SJCRH30 (cell line): ENCODE results near the gene PRDX5. TPM values are rescaled to one million over a fixed set of nuclear protein-coding genes. Genes with fewer than 3 reads are reported as not detected.

ENCODE experiments used
- DNase-seq, 2 experiments: peaks; one replicate each; pipeline ENCODE4 v3.0.0-alpha.2; 2015 to 2020
- H3K27ac ChIP-seq: fragments of 250-450 bp; sonication (Bioruptor Pico); 2 replicates; pipeline ENCODE4 v1.5.1; 2020; ENCODE audit warnings: mild to moderate bottlenecking, moderate library complexity
- H3K27me3 ChIP-seq: fragments of 250-450 bp; sonication (Bioruptor Pico); 2 replicates; pipeline ENCODE4 v1.5.1; 2020; ENCODE audit warnings: mild to moderate bottlenecking, moderate library complexity
- H3K36me3 ChIP-seq: fragments of 250-450 bp; sonication (Bioruptor Pico); 2 replicates; pipeline ENCODE4 v1.5.1; 2020; ENCODE audit warnings: mild to moderate bottlenecking, moderate library complexity
- H3K4me1 ChIP-seq: fragments of 250-450 bp; sonication (Bioruptor Pico); 2 replicates; pipeline ENCODE4 v1.5.1; 2020; ENCODE audit warnings: mild to moderate bottlenecking, moderate library complexity
- H3K4me3 ChIP-seq: fragments of 250-450 bp; sonication (Bioruptor Pico); 2 replicates; pipeline ENCODE4 v1.5.1; 2020; ENCODE audit warnings: mild to moderate bottlenecking, moderate library complexity
- H3K9me3 ChIP-seq: fragments of 250-450 bp; sonication (Bioruptor Pico); replicated peaks from 2 replicates; pipeline ENCODE4 v1.5.1; 2020; ENCODE audit warnings: mild to moderate bottlenecking, moderate library complexity
- total RNA-seq: library from RNA; depleted of rRNA; stranded (reverse); fragments of >200 nt; shearing (Covaris generic); gene quantifications from 2 replicates; pipeline ENCODE4 v1.2.3, GENCODE V29; 2014; rRNA removed

PRDX5 gene
- total RNA-seq = 105 and 130 TPM in 2 replicates

DNA sequence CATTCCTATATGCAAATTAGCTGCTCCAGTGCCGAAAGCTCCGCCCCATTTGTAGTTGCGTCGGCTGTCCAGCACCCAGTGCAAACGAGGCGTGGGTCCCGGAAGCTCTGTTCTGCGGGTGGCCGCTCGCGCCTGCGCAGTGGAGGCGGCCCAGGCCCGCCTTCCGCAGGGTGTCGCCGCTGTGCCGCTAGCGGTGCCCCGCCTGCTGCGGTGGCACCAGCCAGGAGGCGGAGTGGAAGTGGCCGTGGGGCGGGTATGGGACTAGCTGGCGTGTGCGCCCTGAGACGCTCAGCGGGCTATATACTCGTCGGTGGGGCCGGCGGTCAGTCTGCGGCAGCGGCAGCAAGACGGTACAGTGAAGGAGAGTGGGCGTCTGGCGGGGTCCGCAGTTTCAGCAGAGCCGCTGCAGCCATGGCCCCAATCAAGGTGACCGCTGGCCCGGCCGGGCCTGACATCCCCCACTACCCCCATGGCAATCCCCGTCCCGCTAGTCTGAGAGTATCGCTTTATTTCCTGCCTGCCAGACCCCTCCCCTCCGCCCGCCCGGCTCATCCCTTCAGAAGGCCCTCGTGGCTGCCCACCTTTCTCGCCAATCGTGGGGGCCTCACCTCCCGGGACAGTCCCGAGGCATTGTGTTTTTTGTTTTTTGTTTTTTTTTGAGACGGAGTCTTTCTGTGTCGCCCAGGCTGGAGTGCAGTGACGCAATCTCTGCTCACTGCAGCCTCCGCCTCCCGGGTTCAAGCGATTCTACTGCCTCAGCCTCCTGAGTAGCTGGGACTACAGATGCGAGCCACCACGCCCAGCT lies at the start of gene PRDX5:
Gene PRDX5 (plus strand): TSS at position 161 of the 805 bp plus-strand sequence. CDS start 95 bp downstream, at position 256.
- peak; percentile 95 for DNase-seq
- peaks cover 2% of the 10 kb centered on the region; the same call in 1 of the 2 replicates for H3K36me3 ChIP-seq
- H3K4me3 ChIP-seq = peak within 1 kb of the TSS; percentile 68
- H3K27me3 ChIP-seq = no peaks in the 10 kb centered on the region
- no peaks in the 10 kb centered on the region for H3K4me1 ChIP-seq
- H3K27ac ChIP-seq = peak within 1 kb of the TSS; percentile 71
- no peaks in the 10 kb centered on the region for H3K9me3 ChIP-seq

DNA sequence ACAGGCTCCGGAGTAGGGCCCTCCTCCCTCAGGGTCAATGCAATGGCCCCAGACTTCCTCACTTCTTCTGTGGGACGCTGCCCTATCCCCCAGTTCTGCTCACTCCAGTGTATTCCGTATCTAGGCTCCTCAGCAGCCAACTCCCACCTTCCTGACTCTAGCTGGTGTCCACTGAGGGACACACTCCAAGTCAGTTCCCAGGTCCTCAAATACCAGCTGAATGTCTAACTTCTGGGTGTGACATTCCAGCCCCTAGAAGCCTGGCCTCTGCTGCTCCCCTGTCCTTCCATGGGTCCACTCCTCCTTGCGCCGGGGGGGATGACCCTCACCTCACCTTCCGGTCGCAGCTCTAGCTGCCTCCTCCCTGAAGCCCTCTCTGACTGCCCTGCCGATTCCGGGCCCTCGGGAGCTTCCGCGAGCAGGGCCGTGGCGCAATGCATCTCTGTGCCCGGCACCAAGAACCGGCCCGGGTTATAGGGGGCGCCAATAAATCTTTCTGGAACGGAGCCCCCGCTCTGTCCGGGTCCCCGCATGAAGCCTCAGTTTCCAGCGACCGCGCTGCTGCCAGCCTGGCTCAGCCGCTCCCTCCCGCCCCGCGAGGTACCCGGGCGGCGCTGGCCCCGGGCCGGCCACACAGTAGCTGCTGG lies 48.9 kb upstream of the PRDX5 start:
- H3K27me3 ChIP-seq = no peaks in the 10 kb centered on the region
- DNase-seq = peak; percentile 38 to 46
- no peaks in the 10 kb centered on the region; the same call in 1 of the 2 replicates for H3K4me1 ChIP-seq
- peaks cover 13% of the 10 kb centered on the region; the same call in 1 of the 2 replicates for H3K36me3 ChIP-seq
- peak overlapping the region; percentile 84 for H3K27ac ChIP-seq
- H3K4me3 ChIP-seq = peak overlapping the region; percentile 70
- no peaks in the 10 kb centered on the region for H3K9me3 ChIP-seq

DNA sequence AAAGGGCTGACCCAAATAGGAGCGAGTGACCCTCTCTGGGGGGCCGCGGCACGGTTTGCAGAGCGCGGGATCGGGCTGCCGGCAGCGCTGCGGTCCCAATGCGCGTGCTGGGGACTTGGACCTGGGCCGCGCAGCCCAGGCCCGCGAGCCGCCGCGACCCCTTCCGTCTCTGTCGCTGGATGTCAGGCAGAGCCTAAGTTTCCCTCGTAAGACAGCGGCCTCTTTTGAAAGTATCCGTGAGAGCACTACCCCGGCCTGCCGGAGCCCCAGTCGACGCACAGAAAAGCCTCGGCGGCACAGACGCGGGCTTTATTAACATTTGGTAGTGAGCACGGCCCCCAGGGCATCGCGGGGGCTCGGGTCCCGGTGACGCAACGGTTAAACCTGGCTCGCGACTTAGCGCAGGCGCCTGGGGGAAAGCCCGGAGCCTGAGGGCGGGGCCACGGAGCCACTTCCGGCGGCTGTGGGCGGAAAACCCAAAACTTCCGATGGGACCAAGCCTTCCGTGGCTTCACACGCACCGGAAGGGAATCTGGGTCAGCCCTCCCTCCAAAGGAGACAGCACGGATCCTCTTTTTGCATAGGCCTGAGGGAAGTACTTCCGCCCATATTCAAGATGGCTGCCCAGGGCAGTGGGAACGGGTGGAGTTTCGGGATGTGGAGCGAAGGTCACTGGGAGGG lies 48.2 kb upstream of the PRDX5 start:
- H3K27me3 ChIP-seq = no peaks in the 10 kb centered on the region
- H3K4me3 ChIP-seq = peak overlapping the region; percentile 70
- peak; percentile 98 to 99 for DNase-seq
- peaks cover 10% of the 10 kb centered on the region; the same call in 1 of the 2 replicates for H3K36me3 ChIP-seq
- H3K27ac ChIP-seq = peak overlapping the region; percentile 84
- no peaks in the 10 kb centered on the region; the same call in 1 of the 2 replicates for H3K4me1 ChIP-seq
- no peaks in the 10 kb centered on the region for H3K9me3 ChIP-seq

DNA sequence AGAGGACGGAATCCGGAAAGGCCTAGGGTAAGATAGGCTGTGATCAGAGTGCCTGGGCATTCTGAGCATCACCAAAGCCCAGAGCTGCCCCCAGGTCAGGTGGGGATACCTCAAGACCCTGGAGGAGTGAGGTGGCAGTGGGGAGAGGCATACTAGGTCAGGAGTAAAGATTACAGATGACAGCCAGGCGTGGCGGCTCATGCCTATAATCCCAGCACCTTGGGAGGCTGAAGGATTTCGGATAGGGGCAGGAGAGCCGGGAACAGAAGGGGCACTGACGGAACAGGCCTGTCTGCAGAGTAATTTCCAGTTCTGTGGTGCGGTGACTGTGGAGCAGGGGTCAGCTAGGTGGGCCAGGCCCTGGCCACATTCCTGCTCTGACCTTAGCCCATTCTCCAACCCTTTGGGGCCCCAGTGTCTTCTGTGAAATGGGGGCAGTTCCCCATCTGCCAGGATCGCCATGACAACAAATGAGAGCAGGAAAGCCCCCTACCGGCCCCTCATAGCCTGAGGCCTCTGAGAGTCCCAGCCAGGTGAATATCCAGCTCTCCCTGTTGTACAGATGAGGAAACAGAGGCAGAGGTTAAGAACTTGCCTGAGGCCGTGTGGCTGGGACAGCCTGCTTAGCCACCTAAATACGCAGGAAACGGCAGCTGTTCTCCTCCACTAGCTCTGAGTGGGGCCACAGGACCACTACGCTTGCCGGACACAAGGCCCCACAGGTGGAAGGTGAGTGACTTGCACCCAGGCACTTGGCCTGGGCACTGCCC lies 42.7 kb upstream of the PRDX5 start:
- no peaks in the 10 kb centered on the region for H3K9me3 ChIP-seq
- no peaks in the 10 kb centered on the region for H3K4me1 ChIP-seq
- no peak overlapping the region for H3K27ac ChIP-seq

DNA sequence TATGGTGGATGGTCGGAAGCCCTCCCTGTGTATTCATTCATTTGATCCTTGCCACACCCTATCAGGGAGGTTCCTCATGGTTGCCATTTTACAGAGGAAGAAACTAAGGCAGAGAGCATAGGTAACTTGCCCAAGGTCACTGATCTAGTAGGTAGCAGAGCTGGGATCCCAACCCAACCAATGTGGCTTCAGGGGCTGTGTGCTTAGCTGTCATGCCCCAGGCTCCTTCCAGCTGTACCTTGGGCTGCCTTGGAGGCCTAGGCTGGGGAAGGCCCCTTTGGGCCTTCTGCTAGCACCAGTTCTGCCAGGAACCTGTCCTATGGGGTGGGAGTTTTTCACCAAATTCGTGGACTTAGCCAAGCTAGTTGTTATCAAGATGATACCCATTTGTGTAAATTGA lies 42.1 kb upstream of the PRDX5 start:
- Histone ChIP-seq H3K27ac (no peak overlapping the region), H3K9me3 (no peaks in the 10 kb centered on the region), H3K4me3 (no peak overlapping the region), H3K36me3 (peaks cover 2% of the 10 kb centered on the region; the same call in 1 of the 2 replicates), H3K27me3 (no peaks in the 10 kb centered on the region), H3K4me1 (no peaks in the 10 kb centered on the region)
- DNase-seq = no peak

More for the DNA sequence above, 42.7 kb upstream of the PRDX5 start:
- no peaks in the 10 kb centered on the region for H3K27me3 ChIP-seq
- DNase-seq = no peak
- peaks cover 2% of the 10 kb centered on the region; the same call in 1 of the 2 replicates for H3K36me3 ChIP-seq
- H3K4me3 ChIP-seq = no peak overlapping the region

DNA sequence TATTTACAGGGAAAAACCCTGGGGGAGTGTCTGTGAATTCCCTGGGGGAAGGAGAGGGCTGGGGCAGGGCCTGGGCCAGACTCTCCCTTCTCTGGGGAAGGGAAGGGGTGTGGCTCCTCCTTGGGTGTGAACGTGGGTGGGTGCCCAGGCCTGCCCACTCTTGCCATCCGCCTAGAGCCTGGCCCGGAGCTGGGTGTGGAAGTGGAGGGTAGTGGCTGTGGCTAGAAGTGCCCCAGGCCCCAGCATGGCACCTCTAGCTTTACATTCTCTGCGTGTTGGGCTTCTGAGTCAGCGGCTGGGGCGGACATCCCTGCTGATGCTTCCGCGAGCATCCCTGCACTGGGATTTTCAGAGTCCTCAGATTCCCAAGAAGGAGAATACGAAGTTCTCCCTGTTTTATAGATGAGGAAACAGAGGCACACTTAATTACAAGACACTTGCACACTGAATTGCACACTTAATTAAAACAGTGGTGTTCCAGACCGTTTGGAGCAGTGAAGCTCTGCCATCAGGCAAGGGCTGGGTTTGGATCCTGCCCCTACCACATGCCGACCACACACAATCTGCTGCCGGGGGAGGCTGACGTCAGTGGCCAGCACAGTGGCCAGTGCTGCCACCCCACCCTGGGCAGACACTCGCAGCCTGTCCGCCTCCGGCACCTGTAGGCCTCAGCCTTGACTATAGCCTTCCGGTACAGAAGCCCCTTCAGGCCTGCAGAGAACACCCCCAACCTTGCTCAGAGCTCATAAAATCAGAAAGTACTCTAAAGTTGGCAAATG lies 41.1 kb upstream of the PRDX5 start:
- H3K27me3 ChIP-seq = no peaks in the 10 kb centered on the region
- H3K36me3 ChIP-seq = peaks cover 2% of the 10 kb centered on the region; the same call in 1 of the 2 replicates
- H3K9me3 ChIP-seq = no peaks in the 10 kb centered on the region
- H3K4me1 ChIP-seq = no peaks in the 10 kb centered on the region
- DNase-seq = no peak
- no peak overlapping the region for H3K4me3 ChIP-seq
- H3K27ac ChIP-seq = no peak overlapping the region

DNA sequence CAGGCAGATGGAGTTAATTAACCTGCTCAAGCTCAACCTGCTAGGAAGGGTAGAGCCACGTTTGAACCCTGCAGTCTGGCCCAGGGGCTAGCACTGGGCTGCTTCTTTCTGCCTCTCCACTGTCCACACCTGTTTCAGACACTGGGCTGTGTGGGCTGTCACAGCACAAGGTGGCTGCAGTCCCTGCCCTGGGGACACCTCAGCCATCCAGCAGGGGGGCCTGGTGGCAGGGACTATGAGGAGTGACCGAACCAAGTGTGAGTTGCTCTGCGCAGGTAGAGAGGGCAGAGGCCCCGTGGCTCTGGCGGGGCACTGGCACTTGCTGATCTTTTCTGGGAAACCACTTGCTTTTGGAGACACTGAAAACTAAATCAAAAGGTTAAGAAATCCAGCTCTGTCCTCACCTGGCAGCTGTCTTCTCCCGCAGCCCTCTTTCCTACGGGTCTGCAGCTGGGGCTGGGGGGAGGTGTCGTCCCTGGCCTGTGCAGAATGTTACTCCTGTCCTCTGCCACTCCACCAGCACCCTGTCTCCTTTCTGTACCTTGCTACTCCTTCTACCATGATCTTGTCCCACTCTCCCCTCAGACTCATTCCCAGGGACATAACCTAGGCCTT lies 39.2 kb upstream of the PRDX5 start:
- H3K36me3 ChIP-seq = peaks cover 2% of the 10 kb centered on the region; the same call in 1 of the 2 replicates
- H3K4me3 ChIP-seq = no peak overlapping the region
- no peaks in the 10 kb centered on the region for H3K9me3 ChIP-seq
- no peak overlapping the region for H3K27ac ChIP-seq
- H3K27me3 ChIP-seq = no peaks in the 10 kb centered on the region
- no peak for DNase-seq
- no peaks in the 10 kb centered on the region for H3K4me1 ChIP-seq

DNA sequence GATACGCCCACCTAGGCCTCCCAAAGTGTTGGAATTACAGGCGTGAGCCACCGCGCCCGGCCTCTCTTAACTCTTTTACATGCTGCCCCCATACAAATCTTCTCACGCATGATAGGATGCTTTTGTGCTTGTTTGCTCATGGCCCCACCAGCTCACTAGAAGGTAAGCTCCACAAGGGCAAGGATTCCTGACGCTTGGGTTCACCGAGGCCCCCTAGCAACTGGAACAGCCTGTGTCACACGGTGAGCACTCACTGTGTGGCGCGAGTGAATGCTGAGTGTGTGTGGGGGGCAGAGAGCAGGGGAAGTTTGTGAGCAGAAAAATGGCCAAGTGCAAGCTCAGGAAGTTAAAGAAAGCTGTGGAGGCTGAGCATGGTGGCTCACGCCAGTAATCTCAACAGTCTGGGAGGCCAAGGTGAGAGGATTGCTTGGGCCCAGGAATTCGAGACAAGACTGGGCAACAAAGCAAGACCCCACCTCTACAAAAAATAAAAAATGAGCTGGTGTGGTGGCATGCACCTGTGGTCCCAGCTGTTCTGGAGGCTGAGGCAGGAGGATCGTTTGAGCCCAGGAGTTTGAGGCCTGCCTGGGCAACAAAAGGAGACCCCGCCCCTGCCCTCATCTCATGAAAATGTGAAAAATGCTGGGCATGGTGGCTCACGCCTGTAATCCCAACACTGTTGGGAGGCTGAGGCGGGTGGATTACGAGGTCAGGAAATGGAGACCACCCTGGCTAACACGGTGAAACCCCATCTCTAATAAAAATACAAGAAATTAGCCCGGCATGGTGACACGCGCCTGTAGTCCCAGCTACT lies 35.8 kb upstream of the PRDX5 start:
- H3K27ac ChIP-seq = no peak overlapping the region
- no peaks in the 10 kb centered on the region for H3K4me1 ChIP-seq
- no peaks in the 10 kb centered on the region for H3K27me3 ChIP-seq
- no peak for DNase-seq
- peaks cover 2% of the 10 kb centered on the region; the same call in 1 of the 2 replicates for H3K36me3 ChIP-seq
- no peak overlapping the region for H3K4me3 ChIP-seq
- no peaks in the 10 kb centered on the region for H3K9me3 ChIP-seq

DNA sequence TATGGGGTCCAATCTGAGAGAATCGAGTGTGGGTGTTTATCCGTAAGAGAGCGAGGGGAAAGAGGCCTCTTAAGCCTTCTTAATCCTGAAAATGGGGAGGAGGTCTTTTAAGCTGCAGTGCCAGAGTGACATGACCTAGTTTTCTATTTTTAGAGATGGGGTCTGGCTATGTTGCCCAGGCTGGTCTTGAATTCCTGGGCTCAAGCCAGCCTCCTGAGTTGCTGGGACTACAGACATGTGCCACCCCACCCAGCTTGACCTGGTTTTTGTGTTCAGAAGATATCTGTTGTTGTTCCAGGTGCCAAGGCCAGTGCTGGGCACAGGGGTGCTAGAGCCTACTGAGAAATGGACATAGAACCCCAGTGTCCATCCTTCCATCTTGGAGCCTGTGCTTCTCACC lies 34.8 kb upstream of the PRDX5 start:
- Histone ChIP-seq H3K27ac (no peak overlapping the region), H3K4me3 (no peak overlapping the region), H3K27me3 (no peaks in the 10 kb centered on the region), H3K36me3 (no peaks in the 10 kb centered on the region), H3K9me3 (no peaks in the 10 kb centered on the region), H3K4me1 (no peaks in the 10 kb centered on the region)
- no peak for DNase-seq

DNA sequence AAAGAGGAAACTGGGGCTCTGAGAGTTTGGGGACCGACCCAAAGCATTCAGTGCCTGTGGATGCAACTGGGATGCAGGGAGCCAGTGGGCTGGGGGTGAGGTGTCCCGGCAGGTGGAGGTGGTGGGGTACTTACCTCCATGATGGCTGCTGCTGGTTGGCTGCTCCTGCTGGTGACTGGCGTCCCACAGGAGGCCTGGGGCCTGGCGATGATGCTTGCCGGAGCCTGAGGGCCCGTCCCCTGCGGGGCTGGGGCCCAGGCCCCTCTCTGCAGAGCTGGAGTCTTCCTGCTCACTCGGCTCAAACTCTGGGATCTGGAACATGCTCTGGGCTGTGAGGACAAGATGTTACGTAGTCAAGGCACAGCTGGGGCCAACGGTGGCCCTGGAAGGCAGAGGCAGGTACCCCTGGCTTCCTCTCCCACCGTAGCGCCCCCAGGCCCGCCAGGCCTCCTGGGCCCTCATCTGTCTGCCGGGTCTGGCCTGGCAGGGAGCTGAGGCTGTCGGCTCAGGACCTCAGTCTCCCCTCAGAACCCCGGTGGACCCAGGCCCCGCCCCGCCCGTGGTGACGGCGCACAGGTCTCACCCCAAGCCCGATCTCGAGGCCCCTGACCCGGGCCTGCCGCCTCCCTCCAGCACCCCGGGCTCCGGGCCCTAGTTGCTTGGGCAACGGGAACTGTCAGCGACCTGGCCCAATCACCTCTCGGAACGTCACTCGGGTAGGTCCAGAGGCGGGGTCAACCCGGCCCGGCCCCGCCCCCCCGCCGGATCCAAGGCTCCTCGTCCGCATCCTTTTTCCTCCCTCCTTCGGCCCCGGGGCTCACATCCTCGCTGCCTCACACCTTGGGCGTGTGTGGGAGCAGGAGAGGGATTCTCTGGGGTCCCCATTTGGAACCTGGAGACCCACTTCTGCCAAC lies 33.6 kb upstream of the PRDX5 start, which contains the start of gene BAD:
Gene BAD (minus strand): TSS at position 618 of the 914 bp plus-strand sequence. CDS start 297 bp downstream, at position 321.
- no peaks in the 10 kb centered on the region for H3K36me3 ChIP-seq
- H3K4me3 ChIP-seq = peak within 1 kb of the TSS; percentile 88
- no peaks in the 10 kb centered on the region for H3K27me3 ChIP-seq
- H3K4me1 ChIP-seq = no peaks in the 10 kb centered on the region
- peak; percentile 93 to 95 for DNase-seq
- H3K9me3 ChIP-seq = no peaks in the 10 kb centered on the region
- peak within 1 kb of the TSS; percentile 32; the same call in 1 of the 2 replicates for H3K27ac ChIP-seq

DNA sequence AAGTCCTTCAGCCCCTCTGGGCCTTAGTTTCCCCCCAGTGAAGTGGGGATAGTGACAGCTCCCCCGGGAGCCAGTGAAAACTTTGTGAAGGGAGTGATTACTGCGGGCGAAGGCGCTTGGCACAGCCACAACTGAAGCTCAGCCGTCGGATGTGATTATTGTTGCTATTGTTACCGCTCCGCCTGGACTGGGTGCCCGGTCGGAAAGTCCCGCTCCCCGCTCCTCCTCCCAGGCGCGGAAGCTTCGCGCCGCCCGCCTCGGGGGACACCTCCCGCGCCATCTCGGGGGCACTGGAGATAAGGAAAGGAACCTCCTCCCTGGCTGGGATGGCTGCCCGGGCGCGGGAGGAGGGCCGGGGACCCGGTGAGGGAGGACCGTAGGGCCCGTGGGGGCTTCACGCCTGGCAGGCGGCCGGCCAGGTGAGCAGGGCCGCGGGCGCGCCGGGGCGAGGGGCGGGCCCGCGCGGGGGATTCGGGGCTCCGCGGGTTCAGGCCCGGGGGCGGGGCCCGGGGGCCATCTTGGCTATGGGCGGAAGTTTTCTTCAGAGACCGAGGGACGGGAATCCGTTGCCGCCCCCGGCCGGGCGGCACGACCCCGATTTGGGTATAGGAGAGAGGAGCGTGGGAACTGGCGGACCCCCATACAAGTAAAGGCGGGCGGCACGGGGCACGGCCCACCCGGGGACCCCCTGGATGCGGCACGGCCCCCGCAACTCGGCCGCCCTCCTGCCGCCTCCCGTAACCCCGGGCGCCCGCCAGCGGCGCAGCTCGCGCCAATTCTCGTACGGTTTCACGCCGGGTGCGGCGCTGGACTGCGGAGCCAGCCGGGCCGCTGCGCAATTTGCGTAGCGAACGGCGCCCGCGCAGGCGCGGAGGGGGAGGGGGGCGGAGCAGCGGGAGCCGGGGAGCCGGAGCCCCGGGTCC lies 32.7 kb upstream of the PRDX5 start, which contains the start of gene GPR137:
Gene GPR137 (plus strand): TSS at position 887 of the 923 bp plus-strand sequence. CDS start 677 bp downstream, outside the sequence.
- H3K4me3 ChIP-seq = peak within 1 kb of the TSS; percentile 88
- H3K27me3 ChIP-seq = no peaks in the 10 kb centered on the region
- peak; percentile 79 to 80 for DNase-seq
- no peaks in the 10 kb centered on the region for H3K4me1 ChIP-seq
- no peaks in the 10 kb centered on the region for H3K36me3 ChIP-seq
- H3K9me3 ChIP-seq = no peaks in the 10 kb centered on the region
- H3K27ac ChIP-seq = peak within 1 kb of the TSS; percentile 32; the same call in 1 of the 2 replicates
